HG02870 (cell line): ENCODE results near the gene SFTPA1.
"Not testable (repeated sequence)": the region's sequence is repeated elsewhere in the genome, so short reads cannot be mapped to it uniquely, and the experiment has no call there.

Experiments used
- ATAC-seq: cut with Tn5 transposase; IDR thresholded peaks from one replicate; pipeline ENCODE4 v1.9.1; 2021; ENCODE audit warnings: mild to moderate bottlenecking, moderate library complexity; ENCODE audit not compliant: unreplicated experiment

SFTPA1 gene

DNA sequence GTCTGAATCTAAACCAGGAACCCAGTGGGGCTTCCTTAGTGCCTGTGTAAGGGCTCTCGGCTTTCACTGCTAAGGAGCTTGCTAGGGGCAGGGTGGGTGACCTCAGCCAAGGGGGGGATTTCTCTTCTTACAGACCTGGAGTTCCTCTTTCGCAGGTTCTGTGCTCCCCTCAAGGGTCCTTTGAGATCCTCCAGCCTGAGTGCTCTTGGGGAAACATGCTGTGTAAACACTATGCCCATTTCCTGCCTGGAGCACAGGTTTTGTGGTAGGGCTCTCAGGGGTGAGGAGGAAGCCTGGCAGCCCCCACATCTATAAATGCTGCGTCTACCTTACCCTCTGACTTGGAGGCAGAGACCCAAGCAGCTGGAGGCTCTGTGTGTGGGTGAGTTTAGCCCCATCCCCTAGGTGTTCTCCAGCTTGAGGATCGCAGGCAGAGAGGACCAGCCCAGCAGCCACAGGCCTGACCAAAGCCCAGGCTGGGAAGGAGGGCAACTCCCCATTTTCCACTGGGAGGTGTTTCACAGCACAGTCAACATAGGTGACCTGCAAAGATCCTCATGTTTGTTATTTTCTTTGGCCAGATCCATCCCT is at the start of gene SFTPA1:
TSS of gene SFTPA1 (plus strand) at position 339 of the 591 bp plus-strand sequence. CDS start 887 bp downstream, outside the sequence.
- ATAC-seq, result no peak

DNA sequence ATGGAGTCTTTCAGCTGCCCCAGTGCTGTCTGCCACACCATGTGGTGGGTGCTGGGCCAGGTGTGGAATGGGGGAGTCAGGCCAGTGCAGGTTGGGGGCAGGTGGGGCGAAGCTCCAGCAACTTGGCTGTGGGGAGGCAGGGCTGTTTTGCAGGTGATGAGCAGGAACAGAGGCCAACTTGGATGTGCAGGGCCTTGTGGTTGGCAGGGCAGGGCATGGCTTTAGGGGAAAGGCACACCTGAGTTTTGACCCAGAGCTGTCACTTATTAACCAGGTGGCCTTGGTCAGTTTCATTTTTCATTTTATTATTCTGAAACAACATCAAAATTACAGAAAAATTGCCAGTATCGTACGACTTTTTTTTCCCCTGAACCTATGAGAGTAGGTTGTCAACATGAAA is 49.5 kb upstream of the SFTPA1 start:
- ATAC-seq, result no peak

DNA sequence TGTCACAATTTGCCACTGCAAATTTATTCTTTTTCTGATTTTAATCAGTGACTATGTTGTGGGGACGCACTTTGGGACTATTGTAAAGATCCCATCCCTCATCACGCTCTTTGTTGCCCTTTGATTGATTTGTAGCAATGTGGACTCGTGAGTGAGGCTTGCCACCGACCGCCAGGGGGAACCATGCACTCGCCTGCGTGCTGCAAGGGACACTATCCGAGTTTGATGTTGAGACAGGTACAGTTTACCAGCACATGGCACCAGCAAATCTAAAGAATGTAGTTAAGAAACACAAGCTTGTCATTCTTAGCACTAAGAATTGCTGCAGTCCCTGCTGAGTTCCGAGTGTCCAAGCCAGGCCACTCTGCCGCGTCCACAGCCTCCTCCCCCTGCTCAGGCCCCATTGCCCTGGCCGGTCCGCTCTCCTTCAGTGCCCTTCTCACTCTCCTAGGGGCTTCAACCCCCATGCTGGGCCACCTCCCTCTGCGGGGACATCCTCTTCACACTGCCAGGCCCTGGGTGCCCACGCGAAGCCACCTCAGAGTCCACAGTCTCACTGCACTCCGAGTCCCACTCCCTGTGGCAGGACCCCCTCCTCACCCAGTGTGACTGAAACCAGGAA is 48.5 kb upstream of the SFTPA1 start:
- peak; percentile 88 for ATAC-seq

DNA sequence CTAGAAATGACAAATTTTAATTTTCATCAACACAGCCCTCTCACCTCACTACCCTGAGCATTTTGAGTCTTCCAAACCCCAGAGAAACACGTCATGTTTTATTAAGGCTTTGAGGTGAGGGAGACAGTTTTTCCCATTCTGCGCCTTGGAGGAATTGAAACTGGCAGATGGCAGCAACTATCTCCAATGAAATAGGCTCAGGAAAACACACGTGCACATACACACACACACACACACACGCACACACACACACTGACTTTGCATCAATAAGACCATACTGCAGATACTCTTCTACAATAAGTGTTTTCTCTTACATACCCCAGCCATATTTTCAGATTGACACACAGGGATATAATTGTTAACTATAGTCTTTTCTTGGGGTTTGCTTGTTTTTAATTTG is 47.3 kb upstream of the SFTPA1 start:
- ATAC-seq, result no peak

DNA sequence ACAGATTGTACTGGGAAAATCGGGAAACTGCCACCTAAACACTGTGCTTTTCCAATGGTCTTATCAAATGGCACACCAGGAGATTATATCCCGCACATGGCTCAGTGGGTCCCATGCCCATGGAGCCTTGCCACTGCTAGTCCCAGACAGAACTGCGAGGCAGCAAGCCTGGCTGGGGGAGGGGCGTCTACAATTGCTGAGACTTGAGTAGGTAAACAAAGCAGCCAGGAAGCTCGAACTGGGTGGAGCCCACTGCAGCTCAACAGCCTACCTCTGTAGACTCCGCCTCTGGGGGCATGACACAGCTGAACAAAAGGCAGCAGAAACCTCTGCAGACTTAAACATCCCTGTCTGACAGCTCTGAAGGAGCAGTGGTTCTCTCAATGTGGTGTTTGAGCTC is 40.1 kb upstream of the SFTPA1 start:
- not testable (repeated sequence) for ATAC-seq

DNA sequence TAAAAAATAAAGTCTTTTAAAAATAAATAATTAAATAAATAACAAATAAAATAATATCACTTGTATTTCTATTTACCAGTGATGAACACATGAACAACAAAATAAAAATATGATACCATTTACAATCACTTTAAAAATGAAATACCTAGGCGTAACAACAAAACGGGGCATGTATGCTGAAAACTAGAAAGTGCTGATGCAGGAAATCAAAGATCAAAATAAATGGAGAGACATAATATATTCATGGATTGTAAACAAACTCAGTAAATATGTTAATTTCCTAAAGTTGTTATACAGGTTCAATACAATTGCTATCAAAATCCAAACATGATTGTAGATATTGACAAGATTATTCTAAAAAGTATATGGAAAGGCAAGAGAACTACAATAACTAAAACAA is 31.4 kb upstream of the SFTPA1 start:
- no peak for ATAC-seq

DNA sequence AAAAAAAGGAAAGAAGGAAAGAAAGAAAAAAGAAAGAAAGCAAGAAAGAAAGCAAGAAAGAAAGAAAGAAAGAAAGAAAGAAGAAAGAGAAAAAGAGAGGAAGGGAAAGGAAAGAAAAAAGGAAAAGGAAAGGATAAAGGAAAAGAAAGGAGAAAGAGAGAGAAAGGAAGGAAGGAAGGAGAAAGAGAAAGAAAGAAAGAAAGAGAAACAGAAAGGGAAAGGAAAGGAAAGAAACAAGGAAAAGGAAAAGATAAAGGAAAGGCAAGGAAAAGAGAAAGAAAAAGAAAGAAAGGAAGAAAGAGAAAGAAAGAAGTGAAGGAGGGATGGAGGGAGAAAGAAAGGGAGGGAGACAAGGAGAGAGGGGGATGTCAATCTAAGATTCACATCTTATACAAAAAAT is 29.7 kb upstream of the SFTPA1 start:
- no peak for ATAC-seq

DNA sequence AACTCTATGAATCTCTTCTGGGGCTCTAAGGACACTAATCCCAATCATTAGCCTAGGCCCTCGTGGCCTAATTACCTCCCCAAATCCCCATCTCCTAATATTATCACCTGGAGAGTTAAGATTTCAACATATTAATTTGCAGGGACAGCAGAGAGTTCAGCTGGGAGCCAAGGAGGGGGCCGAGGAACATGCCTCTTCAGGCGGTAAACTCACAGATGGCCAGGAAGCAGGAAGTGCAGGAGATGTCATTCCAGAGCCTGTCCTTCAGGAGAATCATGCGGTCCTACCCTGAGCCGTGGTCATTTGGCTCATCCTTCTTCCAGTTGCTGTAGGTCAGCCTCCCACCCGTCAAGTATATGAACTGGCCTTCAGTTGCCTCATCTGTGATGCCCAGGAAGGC is 28.6 kb upstream of the SFTPA1 start:
- no peak for ATAC-seq

DNA sequence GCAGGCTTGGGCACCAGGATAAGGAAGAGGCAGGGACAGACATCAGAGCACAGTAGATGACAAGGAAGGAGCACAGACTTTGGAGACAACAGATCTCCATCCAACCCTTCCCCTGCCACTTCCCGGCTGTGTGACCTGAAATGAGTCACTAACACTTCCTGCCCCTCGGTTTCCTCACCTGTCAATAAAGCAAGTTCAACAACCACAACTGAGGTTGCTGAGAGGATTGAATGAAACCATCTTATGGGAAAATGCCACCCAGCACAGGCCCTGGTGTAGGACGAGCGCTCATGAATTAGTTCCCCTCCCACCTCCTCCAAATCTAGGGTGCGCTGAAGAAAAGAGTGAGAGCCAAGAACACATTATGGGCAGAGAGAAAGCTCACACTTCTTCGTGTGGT is 27.8 kb upstream of the SFTPA1 start:
- not testable (repeated sequence) for ATAC-seq

DNA sequence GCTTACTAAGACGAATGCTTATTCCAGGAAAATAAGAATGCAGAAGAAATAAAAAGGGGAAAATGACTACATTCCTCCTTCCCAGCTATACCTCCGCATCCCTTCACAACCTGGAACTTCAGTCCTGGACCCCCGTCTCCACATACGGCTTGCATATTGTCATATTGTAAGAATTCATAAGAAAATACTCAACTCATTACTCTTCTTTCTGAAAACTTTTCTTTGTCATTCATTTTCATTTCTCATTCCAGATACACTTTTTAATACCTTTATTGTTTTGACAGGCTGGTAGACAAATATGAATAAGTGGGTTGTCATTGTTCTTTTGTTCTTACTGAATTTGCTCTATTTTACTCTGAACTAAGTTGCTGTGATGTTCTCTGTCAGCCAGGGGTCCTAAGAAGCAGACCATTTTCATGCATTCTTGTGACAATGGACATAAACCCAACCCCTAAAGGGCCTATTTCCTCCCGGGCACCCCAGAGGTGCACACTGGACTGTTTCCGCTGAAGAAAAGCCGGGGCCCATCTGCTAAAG is 27.2 kb upstream of the SFTPA1 start:
- no peak for ATAC-seq

DNA sequence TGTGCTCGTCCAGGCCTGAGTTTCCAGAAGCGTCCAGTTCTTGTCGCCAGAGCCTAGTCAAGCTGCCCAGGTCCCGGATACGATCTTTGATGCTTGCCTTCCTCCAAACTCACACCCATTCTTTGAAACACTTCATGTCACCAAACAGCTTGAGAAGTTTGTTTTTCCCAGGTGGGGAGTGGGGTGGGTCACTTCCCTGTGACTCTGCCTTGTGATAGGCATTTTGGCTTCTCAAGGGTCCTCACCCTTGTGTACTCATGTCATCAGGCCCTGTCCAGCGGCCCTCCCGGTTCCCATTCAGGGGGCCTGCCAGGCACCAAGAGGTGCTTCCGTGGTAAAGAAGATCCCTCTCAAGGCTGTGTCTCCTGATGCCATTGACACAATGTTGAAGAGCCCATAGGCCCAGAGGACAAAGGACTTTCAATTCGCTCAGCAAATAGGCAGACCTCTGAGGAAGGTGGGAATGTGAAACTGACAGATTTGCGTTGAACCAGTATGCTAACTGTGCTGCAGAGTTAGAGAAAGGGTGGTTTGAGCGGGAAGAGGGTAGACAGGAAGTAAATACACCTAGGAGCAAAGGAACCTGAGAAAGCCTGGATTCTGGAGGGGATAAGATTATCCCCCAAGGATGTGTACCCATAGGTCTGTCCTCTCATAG is 24.7 kb upstream of the SFTPA1 start:
- no peak for ATAC-seq

DNA sequence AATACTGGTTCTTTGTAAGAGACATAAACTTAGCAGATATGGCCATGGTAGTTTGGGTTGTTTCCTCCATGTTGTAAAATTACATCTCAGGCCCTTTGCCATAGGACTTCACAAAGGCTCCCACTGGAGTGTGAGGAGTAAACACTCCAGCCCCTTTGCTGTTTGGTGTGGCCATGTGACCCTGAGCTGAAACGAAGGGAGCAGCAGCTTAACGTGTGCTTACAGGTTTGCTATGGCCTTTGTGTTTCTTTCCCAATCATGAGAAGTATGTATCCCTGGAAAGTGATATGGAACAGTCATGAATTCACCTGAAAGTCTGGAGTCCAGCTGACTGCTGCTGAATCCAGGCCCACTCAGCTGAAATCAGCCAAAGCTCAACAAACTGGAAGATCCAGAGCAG is 23.8 kb upstream of the SFTPA1 start:
- no peak for ATAC-seq

DNA sequence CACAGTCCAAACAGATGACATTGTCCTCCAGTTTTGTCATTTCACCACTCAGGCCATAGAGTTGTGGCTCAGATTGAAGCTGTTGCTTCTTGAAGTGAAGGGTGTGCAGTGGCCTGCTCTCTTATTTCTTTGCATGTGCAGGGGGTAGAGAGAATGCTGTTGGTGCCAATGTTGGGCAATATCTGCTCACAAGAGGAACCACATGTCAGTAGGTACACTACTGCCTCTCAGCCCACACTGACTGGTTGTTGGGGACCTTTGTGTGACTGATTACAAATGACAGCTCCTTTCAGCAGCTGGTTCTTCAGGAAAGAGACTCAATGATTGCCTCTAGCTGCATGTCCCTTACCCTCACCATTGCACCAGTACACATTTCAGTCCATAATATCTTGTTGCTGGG is 21.9 kb upstream of the SFTPA1 start:
- no peak for ATAC-seq

DNA sequence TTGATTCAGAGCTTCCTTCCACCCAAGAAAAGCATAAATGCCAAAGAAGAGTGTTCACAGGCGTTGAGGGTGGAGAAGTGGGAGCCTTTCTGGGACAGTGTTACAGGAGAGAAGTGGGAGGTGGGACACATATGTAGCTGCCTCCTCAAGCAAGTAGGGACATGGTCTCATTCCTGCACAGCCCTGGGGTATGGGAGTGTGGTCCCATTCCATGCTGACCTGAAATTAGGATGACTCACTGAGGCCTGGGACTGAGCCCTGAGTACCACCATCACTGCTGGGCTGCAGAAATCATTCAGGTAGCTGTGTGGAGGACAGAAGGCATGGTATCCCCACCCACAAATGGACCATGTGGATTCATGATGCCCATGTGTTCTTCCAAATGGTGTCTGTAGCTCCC is 17.4 kb upstream of the SFTPA1 start:
- no peak for ATAC-seq

DNA sequence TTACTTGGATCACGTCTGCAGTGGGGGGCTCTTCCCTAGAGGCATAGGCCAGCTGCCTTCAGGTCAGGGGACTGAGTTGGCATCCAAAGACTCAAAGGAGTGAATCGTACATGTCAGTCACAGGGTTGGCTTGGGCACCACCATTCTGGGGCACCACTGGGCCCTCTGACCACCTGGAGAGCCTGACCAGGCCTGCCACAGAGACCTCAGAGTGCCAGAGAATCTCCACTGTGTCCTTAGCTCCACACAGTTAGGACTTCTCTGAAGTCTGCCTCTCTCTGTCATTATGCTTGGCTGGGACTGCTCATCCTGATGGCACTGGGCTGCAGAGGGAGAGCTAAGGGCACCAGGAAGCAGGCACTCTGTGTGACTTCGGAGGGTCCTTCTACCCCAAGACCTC is 16.2 kb upstream of the SFTPA1 start:
- ATAC-seq, result not testable (repeated sequence)

DNA sequence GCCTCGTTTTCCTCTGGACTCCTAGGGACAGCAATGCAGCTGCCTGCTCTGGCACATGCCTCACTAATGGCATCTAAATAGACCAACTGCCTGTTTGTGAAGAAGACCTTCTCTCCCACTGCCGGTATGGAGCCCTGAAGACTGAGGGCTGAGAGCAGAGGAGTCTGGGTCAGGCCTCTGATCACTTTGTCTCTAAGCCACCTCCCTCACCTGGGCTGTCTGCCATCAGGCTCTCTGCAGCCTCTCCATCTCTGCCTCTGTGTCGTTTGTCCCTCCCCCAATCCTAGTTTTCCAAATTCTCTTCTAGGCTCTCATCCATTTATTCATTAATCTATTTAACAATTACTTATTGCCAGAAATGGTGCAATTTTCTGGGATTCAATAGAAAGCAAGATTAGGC is 15.2 kb upstream of the SFTPA1 start:
- no peak for ATAC-seq

DNA sequence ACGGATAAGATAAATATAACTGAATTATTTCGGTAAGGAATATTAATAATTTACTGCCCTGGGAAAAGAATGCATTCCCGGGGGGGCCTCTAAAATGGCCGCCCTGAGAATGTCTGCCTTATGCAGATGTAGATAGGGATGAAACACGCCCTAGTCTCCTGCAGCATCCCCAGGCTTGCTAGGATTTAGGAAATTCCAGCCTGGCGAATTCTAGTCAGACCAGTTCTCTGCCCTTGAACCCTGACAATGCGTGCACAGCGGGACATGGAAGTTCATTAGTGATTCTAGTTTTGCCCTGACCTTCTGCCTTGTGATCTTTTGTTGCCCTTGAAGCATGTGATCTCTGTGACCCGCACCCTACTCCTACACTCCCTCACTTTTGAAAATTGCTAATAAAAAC is 11.1 kb upstream of the SFTPA1 start:
- ATAC-seq, result not testable (repeated sequence)

DNA sequence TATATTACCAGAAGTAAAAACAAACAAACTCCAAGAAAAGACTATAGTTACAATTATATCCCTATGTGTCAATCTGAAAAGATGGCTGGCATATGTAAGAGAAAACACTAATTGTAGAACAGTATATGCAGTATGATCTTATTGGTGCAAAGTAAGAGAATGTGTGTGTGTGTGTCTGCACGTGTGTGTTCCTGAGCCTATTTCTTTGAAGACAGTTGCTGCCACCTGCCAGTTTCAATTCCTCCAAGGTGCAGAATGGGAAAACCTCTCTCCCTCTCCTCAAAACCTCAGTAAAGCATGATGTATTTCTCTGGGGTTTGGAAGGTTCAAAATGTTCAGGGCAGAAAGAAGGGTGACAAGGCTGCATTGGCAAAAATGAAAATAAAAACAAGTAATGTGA is 8.8 kb upstream of the SFTPA1 start:
- ATAC-seq, result no peak

DNA sequence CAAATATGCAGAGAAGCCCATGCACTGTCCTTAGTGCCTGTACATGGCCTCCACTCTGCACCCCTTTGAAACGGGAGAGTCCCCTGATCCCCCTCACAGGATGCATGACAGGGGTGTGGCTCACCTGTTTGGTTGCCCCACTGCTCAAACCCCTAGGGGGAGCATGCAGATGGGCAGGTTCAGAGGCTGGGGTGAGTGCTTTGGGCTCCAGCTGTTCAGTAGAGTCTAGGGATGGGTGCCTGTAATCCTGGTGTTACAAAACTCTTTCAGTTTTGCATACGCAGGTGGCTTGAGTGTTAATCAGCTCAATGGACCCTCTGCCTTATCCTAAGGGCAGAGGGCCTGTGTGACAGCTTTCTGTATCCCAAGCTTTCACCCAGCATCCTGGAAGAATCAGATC is 7.8 kb upstream of the SFTPA1 start:
- ATAC-seq, result no peak

DNA sequence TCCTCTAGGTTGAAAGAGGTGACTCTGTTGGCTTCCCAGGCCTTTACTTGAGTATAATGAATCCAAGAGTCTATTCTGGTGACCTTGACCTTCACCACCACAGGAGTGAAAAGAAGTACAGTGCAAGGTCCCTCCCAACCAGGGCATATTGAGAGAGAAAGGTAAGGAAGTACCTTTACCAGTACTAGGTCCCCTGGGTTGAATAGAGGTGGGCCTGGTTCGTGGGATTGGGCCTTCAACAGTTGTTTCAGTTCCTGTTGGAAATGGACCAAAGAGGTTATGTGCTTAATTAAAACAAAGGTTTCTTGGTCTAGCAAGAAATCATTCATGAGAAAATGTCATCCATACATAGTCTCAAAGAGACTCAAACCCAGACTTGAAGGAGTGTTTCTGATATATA is 6.4 kb upstream of the SFTPA1 start:
- no peak for ATAC-seq

DNA sequence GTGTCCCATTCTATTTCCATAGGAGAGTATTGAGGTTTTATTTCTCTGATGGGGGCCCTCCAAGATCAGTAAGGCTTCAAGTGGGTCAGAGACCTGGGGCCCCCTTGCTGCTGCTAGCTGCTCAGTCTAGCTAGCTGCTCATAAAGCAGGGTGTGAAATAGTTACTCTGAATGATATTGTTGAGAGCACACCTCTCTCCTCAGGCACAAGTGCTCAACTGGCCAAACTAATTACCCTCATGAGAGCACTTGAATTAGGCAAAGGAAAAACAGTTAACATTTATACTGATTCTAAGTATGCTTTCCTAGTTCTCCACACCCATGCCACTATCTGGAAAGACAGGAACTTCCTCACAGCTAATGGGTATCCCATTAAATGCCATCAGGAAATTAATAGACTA is 5.4 kb upstream of the SFTPA1 start:
- no peak for ATAC-seq
